Activated CD4-positive, alpha-beta T cell treated with anti-CD3 and anti-CD28 coated beads, Interleukin-2, amount 50 U/mL, for 24 hours (primary cell): ENCODE results near the gene NAV2.

Experiments used
- DNase-seq, 2 donors: peaks; one replicate each; pipeline ENCODE4 v3.0.0-alpha.2; 2020; ENCODE audit warnings: low read depth in 1 of 2, low spot score in 1 of 2

NAV2 gene

DNA sequence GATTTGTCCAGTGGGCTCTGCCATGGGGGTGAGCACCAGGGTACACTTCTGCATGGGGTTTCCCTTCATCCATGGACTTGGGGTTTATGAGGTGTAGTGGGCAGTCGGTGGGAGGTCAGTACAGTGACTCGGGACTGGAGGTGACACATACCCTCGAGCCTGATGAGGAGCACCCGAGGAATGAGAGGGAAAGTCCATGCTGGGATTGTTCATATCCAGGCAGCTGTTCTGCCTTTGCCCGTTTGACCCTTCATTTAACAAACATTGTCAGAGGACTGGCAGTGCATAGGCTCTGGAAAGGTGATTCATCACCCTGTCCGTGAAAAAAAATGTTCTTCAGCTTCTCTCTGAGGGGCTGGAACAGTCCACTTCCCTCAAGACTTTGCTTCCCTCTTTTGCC is 2.7 kb downstream of the NAV2 start:
- no peak for DNase-seq

- no peak for DNase-seq
Measured at GRCh38 chr11:19718051-19718450, 5.4 kb downstream of the NAV2 start.

GRCh38 chr11:19718951-19719350 is 6.3 kb downstream of the NAV2 start:
- DNase-seq, result no peak

- no peak for DNase-seq
Measured at GRCh38 chr11:19719960-19720359, 7.3 kb downstream of the NAV2 start.

- DNase-seq, result no peak
Measured at GRCh38 chr11:19721176-19721575, 8.5 kb downstream of the NAV2 start.

- no peak for DNase-seq
Measured at GRCh38 chr11:19722702-19723101, 10.1 kb downstream of the NAV2 start.

- peak in 1 of 2 donors; percentile 37 for DNase-seq
Measured at GRCh38 chr11:19723572-19724342, 11.1 kb downstream of the NAV2 start.

DNA sequence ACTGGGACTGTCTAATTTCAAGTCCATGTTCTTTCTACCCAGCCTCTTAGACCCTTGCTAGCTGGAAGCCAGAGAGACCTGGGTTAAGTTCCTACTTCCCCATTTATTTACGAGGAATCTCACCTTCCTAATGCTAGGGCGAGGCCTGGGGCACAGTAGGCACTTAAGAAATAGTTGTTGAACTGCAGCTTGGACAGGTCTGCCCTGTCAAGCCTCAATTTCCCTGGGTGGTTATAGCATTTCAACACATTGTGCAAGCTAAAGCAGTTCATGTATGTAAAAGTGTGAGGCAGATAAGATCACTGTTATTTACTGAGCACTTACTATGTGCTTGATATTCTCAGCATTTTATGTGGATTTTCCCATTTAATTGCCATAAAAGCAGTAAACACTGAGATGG is 12.1 kb downstream of the NAV2 start:
- DNase-seq, result no peak

DNA sequence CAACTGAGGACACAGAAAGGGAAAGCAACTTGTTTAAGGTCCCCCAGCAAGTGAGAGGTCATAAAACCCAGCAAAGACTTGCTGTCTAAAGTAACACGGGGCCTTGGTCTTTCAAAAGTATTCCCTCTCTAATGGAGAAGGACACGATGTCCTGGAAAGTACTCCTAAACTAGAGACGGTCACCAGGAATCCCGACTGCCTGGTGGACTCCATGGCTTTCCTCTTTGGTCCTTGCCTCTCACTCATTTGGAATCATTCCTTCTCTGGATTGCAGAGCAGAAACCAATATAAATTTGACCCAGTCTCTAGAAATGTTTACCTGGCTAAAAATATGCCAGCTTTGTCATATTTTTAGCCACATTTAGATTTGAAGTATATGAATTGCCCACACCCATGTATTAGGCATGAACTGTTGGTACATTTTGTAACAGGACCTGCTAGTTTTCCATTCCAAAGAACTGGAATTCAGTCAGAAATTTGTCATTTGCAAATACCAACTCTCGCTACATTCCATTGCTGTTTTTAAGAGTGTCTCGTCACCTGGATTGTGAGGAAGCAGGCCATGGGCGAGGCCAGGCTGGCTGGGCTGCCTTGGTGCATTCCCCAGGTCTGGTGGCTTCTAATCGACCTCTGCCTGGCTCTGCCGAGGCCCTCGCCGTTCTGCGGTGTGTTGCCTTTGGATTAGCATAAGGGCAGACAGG is 12.9 kb downstream of the NAV2 start:
- DNase-seq, result no peak

DNA sequence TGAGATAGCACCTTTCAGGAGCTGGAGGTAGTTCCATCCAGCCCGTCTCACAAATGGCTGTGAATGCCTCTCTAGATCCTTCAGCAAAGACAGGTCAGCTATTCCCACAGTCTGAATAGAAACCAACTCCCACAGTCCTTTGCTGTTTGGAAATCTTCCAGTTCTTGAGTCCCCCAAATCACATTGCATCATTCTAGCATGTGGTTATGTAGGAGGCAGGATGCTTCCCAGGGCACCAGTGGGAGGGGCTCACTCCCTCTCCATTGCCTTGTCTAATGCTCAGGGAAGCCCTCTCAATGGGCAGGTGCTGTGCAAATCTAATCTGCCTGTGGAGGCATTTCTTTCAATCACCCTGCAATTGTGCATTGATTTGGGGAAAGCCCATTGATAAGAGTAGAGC is 14.6 kb downstream of the NAV2 start:
- DNase-seq, result no peak

DNA sequence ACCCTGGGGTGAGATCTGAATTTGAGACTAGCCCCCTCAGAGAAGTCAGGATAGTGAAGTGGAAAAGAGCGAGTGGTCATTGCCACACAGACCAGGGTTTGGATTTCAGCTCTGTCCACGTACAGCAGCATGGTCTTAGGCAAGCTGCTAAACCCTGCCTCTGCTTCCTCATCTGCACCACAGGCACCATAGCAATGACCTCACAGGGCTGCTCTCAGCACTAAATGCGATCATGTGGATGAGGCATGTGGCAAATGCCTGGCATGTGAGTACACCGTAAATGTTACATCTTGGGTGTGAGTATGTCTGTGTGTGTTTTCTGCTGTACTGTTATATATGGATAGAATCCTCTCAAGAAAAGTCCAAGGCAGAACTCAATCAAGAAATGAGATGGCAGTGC is 15.8 kb downstream of the NAV2 start:
- no peak for DNase-seq

DNA sequence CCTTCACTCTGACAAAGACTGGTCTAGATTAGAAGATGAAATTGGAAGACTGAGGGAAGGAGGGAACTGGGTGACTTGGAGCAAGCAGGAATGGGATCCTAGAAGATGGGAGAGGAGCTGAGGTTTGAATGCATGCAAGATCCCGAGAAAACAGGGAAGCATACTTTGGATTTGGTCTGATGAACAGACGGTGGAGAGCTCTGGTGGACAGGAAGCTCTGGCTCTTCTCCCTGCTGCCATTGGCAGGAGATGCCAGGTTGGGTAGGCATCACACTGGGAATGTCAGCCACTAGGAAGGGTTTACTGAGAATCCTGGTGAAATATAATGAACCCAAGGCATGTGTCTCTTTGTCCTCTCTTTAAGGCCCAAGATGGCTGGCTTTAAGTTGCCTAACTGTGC is 16.5 kb downstream of the NAV2 start:
- DNase-seq, result no peak

- DNase-seq, result no peak
Measured at GRCh38 chr11:19730373-19730772, 17.7 kb downstream of the NAV2 start.

DNA sequence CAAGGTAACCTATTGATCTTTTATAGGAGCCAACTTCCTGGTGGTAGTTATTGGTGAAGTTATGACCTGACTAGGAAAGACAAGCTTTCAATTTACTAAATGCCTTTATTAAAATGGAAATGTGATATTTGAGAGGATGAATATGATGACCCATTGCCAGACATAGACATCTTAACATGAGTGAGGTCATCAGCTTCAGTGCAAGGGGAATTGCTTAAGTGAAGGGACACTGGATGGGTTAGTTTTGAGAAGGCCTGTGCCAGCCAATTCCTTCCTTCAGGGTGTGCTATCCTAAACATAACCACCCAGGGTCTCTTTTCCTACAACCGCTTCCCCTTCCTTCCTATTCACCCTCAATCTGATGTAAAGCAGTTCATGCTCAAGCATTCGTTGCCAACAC is 21.5 kb downstream of the NAV2 start:
- no peak for DNase-seq

GRCh38 chr11:19735157-19735908 is 22.7 kb downstream of the NAV2 start:
- DNase-seq, result no peak

DNA sequence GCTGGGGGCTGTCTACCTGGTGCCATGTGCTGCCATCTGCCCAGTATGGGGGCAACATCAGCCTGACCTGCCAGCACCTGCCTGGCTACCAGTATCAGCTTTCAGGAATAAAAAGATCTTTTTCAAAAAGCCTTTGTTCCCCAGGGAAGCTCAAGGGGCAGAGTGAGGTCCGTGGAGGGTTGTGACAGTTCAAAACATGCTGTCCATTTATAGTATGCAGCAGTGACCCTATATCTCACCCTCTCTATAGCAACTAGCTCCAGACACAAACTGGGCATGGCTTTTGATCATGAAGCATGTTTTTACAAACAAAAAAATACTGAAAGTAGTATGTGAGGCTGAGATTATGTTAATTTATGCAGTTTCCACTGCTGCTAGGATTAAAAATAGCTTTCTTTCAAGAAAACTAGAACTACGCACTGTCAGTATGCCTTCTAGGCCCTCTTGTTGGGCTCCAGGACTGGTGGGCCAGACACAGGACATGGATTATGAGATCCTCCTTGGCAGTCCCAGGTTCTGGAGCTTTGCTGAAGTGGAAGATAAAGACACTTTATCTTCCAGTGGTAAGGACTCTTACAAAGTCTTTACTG is 23.4 kb downstream of the NAV2 start:
- DNase-seq, result no peak

DNA sequence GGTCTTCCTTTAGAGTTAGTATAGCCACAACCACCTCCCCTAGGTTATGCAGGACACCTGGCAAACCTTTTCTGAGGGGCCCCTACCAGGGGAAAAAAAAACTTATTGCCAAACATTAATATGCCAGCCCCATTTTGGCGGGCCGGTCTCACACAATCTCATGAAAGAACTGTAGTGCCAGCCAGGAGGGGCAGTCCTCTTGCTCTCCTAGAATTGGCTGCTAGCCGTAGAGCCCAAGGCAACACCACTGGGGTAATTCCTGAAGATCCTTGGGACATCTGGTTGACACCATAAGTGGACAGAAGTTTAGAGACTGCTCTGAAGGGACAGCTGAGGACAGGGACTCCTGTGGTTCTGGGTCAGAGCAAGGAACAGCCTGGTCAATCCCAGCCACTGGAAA is 24.2 kb downstream of the NAV2 start:
- DNase-seq, result no peak

- DNase-seq, result no peak
Measured at GRCh38 chr11:19737575-19737974, 24.9 kb downstream of the NAV2 start.

- DNase-seq, result no peak
Measured at GRCh38 chr11:19738124-19738523, 25.5 kb downstream of the NAV2 start.

GRCh38 chr11:19739872-19740271 is 27.2 kb downstream of the NAV2 start:
- DNase-seq, result no peak

- no peak for DNase-seq
Measured at GRCh38 chr11:19740586-19740985, 27.9 kb downstream of the NAV2 start.
